SK-N-SH (cell line): Measurements from ENCODE around the gene GALNT18. TPM values are rescaled to one million over a fixed set of nuclear protein-coding genes. Genes with fewer than 3 reads are reported as not detected.

ENCODE experiments used
- CTCF ChIA-PET: fragments of 300-600, 350-600 bp; formaldehyde crosslinking; extraction: SDS; loops from one replicate; lab custom pipeline; 2021; lab: Yijun Ruan, JAX
- POLR2A ChIA-PET: fragments of 350-600 bp; sonication (Branson Sonifier 250); formaldehyde crosslinking; extraction: SDS; loops from one replicate; lab custom pipeline; 2020; ENCODE audit warnings: antibody characterized with exemption, inconsistent platforms; lab: Yijun Ruan, JAX
- DNase-seq: peaks from one replicate; pipeline ENCODE4 v3.0.0; 2012
- H2AFZ ChIP-seq: fragments of 200-600 bp; sonication (generic); 2 replicates; pipeline ENCODE4 v1.8.1; 2016; ENCODE audit warnings: antibody characterized with exemption, mild to moderate bottlenecking, low read depth
- H3F3A ChIP-seq: fragments of 200-600 bp; sonication (generic); replicated peaks from 2 replicates; pipeline ENCODE3; 2016; ENCODE audit warnings: antibody characterized with exemption, mild to moderate bottlenecking; ENCODE audit not compliant: insufficient read depth
- H3K27ac ChIP-seq, 2 experiments: fragments of 200-500 bp in 1 of 2; fragments of 200-600 bp in 1 of 2; sonication (Bioruptor generic) in 1 of 2; sonication (generic), shearing (Covaris generic) in 1 of 2; 2 replicates each; pipeline versions ENCODE4 v1.5.1 to v1.6.1; 2014 to 2016; ENCODE audit warnings: low read depth in 2 of 2, inconsistent platforms in 1 of 2, low read length in 1 of 2, mild to moderate bottlenecking in 1 of 2, mixed read lengths in 1 of 2
- H3K27me3 ChIP-seq: fragments of 200-600 bp; sonication (generic), shearing (Covaris generic); 2 replicates; pipeline ENCODE4 v1.6.1; 2016; ENCODE audit warnings: mixed run types; ENCODE audit not compliant: insufficient read depth
- H3K36me3 ChIP-seq, 2 experiments: fragments of 200-500 bp in 1 of 2; fragments of 200-600 bp in 1 of 2; sonication (Bioruptor generic) in 1 of 2; sonication (generic) in 1 of 2; replicated peaks in 1 of 2; 2 replicates each; pipeline versions ENCODE3 to v1.5.1; 2014 to 2016; ENCODE audit warnings: low read length in 1 of 2, mild to moderate bottlenecking in 1 of 2; ENCODE audit not compliant: insufficient read depth in 2 of 2, control insufficient read depth in 1 of 2
- H3K4me1 ChIP-seq, 2 experiments: fragments of 200-500 bp in 1 of 2; fragments of 200-600 bp in 1 of 2; sonication (Bioruptor generic) in 1 of 2; sonication (generic), shearing (Covaris generic) in 1 of 2; 2 replicates each; pipeline versions ENCODE4 v1.5.1 to v1.6.1; 2014 to 2016; ENCODE audit warnings: low read depth in 1 of 2, low read length in 1 of 2, mixed run types in 1 of 2; ENCODE audit not compliant: insufficient read depth in 2 of 2, control insufficient read depth in 1 of 2
- H3K4me2 ChIP-seq: fragments of 200-600 bp; sonication (generic), shearing (Covaris generic); 2 replicates; pipeline ENCODE4 v1.6.1; 2017; ENCODE audit warnings: mixed run types
- H3K4me3 ChIP-seq, 2 experiments: fragments of 200-500 bp in 1 of 2; fragments of 200-600 bp in 1 of 2; sonication (Bioruptor generic) in 1 of 2; sonication (generic), shearing (Covaris generic) in 1 of 2; 2 replicates each; pipeline versions ENCODE4 v1.5.1 to v1.8.1; 2014 to 2016; ENCODE audit warnings: low read depth in 2 of 2, inconsistent platforms in 1 of 2, low read length in 1 of 2, mild to moderate bottlenecking in 1 of 2, mixed read lengths in 1 of 2, moderate library complexity in 1 of 2
- H3K79me2 ChIP-seq: fragments of 200-600 bp; sonication (generic); 2 replicates; pipeline ENCODE4 v1.8.1; 2017; ENCODE audit warnings: mild to moderate bottlenecking; ENCODE audit not compliant: insufficient read depth
- H3K9ac ChIP-seq: fragments of 200-600 bp; sonication (generic); 2 replicates; pipeline ENCODE4 v1.6.1; 2017; ENCODE audit warnings: mixed run types
- H3K9me2 ChIP-seq: fragments of 200-600 bp; sonication (generic); 2 replicates; pipeline ENCODE4 v1.6.1; 2017; ENCODE audit warnings: mixed run types
- H3K9me3 ChIP-seq: fragments of 200-600 bp; sonication (generic); 2 replicates; pipeline ENCODE4 v1.6.1; 2017; ENCODE audit warnings: mixed run types, mild to moderate bottlenecking, moderate library complexity
- H4K20me1 ChIP-seq: fragments of 200-600 bp; sonication (generic); 2 replicates; pipeline ENCODE4 v1.6.1; 2017; ENCODE audit warnings: mild to moderate bottlenecking, mixed run types; ENCODE audit not compliant: insufficient read depth
- CHD2 ChIP-seq: fragments of 150-350 bp; IDR thresholded peaks from 2 replicates; pipeline ENCODE4 v1.6.1; 2018; ENCODE audit warnings: low read length; ENCODE audit not compliant: partially characterized antibody
- EP300 ChIP-seq, 2 experiments: IDR thresholded peaks; 2 replicates each; pipeline versions ENCODE4 v1.4.0 to v1.6.1; 2012; ENCODE audit warnings: borderline replicate concordance in 1 of 2, low read depth in 1 of 2, low read length in 1 of 2
- FOSL2 ChIP-seq: IDR thresholded peaks from 2 replicates; pipeline ENCODE4 v1.4.0; 2012; ENCODE audit warnings: low read depth, mild to moderate bottlenecking, moderate library complexity, borderline replicate concordance
- FOXJ3 ChIP-seq: sonication (generic); formaldehyde crosslinking; IDR thresholded peaks from 2 replicates; pipeline ENCODE4 v1.5.1; 2020; ENCODE audit warnings: mild to moderate bottlenecking, missing genetic modification reagents
- FOXM1 ChIP-seq: IDR thresholded peaks from 2 replicates; pipeline ENCODE4 v1.4.0; 2012; ENCODE audit warnings: low read depth, mild to moderate bottlenecking
- GABPA ChIP-seq: IDR thresholded peaks from 2 replicates; pipeline ENCODE4 v1.4.0; 2012; ENCODE audit warnings: low read depth, mild to moderate bottlenecking
- GATA2 ChIP-seq: sonication (generic); formaldehyde crosslinking; IDR thresholded peaks from 2 replicates; pipeline ENCODE4 v1.5.0; 2020; ENCODE audit warnings: mild to moderate bottlenecking, missing genetic modification reagents
- MXI1 ChIP-seq: IDR thresholded peaks from 2 replicates; pipeline ENCODE4 v1.6.1; 2012; ENCODE audit warnings: mild to moderate bottlenecking, low read depth, low read length, improper control_type of control experiment
- NRF1 ChIP-seq: IDR thresholded peaks from 2 replicates; pipeline ENCODE4 v1.6.1; 2012; ENCODE audit warnings: low read depth, mild to moderate bottlenecking, low read length
- POLR2AphosphoS5 ChIP-seq: IDR thresholded peaks from 2 replicates; pipeline ENCODE4 v1.6.1; 2012; ENCODE audit warnings: low read depth, low read length
- RAD21 ChIP-seq: IDR thresholded peaks from 2 replicates; pipeline ENCODE4 v1.6.1; 2012; ENCODE audit warnings: mild to moderate bottlenecking, low read length
- RCOR1 ChIP-seq: fragments of 150-350 bp; IDR thresholded peaks from 2 replicates; pipeline ENCODE4 v1.6.1; 2017; ENCODE audit warnings: antibody characterized with exemption, low read length
- RFX5 ChIP-seq: IDR thresholded peaks from 2 replicates; pipeline ENCODE4 v1.6.1; 2012; ENCODE audit warnings: mild to moderate bottlenecking, improper control_type of control experiment, low read length
- SIN3A ChIP-seq: IDR thresholded peaks from 2 replicates; pipeline ENCODE4 v1.6.1; 2012; ENCODE audit warnings: low read depth, mild to moderate bottlenecking, low read length, moderate library complexity, borderline replicate concordance
- SMC3 ChIP-seq: IDR thresholded peaks from 2 replicates; pipeline ENCODE4 v1.6.1; 2012; ENCODE audit warnings: low read depth, low read length, improper control_type of control experiment
- WGBS: methylation state at CpG from one replicate; pipeline ENCODE4 v1.1.6; 2017; ENCODE audit warnings: low lambda C conversion rate; 5-methylcytosine and 5-hydroxymethylcytosine counted together
- polyA plus RNA-seq, 3 experiments: library from polyadenylated mRNA; depleted of rRNA; stranded (reverse); fragments of >200 nt; gene quantifications; 2 replicates each; pipeline ENCODE4 v1.2.3, GENCODE V29; 2012
- TF ChIP-seq, protein P1 (sequence below): IDR thresholded peaks from 2 replicates; pipeline ENCODE4 v1.4.0; 2012; ENCODE audit warnings: low read depth, borderline replicate concordance
- TF ChIP-seq, protein P2 (sequence below): fragments of 150-350 bp; IDR thresholded peaks from 2 replicates; pipeline ENCODE4 v1.6.1; 2017; ENCODE audit warnings: antibody characterized with exemption, low read length, low read depth, borderline replicate concordance
- TF ChIP-seq, protein P3 (sequence below): IDR thresholded peaks from 2 replicates; pipeline ENCODE4 v1.4.0; 2012; ENCODE audit warnings: low read depth, borderline replicate concordance
- TF ChIP-seq, protein P4 (sequence below): IDR thresholded peaks from 2 replicates; pipeline ENCODE4 v1.4.0; 2012; ENCODE audit warnings: low read depth

Gene GALNT18
- polyA plus RNA-seq, 1 of the 3 experiments (the other 2 are of a cell fraction) = 0.64 TPM

DNA sequence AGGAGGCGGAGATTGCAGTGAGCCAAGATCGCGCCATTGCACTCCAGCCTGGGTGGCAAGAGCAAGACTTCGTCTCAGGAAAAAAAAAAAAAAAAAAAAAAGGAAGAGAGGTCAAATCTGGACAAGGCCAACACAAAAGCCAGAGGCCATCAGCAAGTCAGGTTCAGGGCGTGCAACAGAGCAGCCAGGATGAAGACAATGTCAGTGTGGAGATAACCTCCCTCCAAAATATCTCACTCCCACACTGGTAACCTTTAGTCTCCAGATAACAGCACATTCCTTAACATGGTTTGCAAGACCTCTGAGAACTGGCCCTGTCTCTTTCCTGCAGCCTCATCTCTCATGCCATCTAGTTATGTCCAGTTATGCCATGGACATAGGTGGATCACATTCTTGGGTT is 273.5 kb downstream of the GALNT18 start:
- Histone ChIP-seq H3K27me3 (no peaks in the 10 kb centered on the region), H2AFZ (no peak overlapping the region), H3K9me2 (no peaks in the 10 kb centered on the region), H3K79me2 (no peaks in the 10 kb centered on the region), H3K27ac (no peak overlapping the region), H3K4me1 (peaks cover 0 to 3% of the 10 kb centered on the region in 2 experiments; a peak in 1 of 4 replicates), H3K4me2 (no peak overlapping the region), H3F3A (no peaks in the 10 kb centered on the region), H3K36me3 (no peaks in the 10 kb centered on the region), H3K9me3 (no peaks in the 10 kb centered on the region), H3K4me3 (no peak overlapping the region), H4K20me1 (no peaks in the 10 kb centered on the region), H3K9ac (no peak overlapping the region)
- POLR2A ChIA-PET = no interaction called here
- 76% methylated on average over 5 of the region's 5 CpGs for WGBS
- CTCF ChIA-PET = no interaction called here
- TF ChIP-seq EP300 (IDR thresholded peaks at IDR 0.05; ENCODE audit: borderline replicate concordance in 1 of 2, low read depth in 1 of 2, low read length in 1 of 2) = no peak
- TF ChIP-seq, protein P1, sequence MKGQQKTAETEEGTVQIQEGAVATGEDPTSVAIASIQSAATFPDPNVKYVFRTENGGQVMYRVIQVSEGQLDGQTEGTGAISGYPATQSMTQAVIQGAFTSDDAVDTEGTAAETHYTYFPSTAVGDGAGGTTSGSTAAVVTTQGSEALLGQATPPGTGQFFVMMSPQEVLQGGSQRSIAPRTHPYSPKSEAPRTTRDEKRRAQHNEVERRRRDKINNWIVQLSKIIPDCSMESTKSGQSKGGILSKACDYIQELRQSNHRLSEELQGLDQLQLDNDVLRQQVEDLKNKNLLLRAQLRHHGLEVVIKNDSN = no peak
- TF ChIP-seq, protein P2, sequence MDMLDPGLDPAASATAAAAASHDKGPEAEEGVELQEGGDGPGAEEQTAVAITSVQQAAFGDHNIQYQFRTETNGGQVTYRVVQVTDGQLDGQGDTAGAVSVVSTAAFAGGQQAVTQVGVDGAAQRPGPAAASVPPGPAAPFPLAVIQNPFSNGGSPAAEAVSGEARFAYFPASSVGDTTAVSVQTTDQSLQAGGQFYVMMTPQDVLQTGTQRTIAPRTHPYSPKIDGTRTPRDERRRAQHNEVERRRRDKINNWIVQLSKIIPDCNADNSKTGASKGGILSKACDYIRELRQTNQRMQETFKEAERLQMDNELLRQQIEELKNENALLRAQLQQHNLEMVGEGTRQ = no peak
- TF ChIP-seq RCOR1 = no peak
- TF ChIP-seq CHD2 = no peak
- TF ChIP-seq FOXM1 = no peak
- no peak for TF ChIP-seq FOSL2
- TF ChIP-seq, protein P3, sequence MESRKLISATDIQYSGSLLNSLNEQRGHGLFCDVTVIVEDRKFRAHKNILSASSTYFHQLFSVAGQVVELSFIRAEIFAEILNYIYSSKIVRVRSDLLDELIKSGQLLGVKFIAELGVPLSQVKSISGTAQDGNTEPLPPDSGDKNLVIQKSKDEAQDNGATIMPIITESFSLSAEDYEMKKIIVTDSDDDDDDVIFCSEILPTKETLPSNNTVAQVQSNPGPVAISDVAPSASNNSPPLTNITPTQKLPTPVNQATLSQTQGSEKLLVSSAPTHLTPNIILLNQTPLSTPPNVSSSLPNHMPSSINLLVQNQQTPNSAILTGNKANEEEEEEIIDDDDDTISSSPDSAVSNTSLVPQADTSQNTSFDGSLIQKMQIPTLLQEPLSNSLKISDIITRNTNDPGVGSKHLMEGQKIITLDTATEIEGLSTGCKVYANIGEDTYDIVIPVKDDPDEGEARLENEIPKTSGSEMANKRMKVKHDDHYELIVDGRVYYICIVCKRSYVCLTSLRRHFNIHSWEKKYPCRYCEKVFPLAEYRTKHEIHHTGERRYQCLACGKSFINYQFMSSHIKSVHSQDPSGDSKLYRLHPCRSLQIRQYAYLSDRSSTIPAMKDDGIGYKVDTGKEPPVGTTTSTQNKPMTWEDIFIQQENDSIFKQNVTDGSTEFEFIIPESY = no peak
- TF ChIP-seq GATA2 (CRISPR knock-in tag) = no peak
- no peak for TF ChIP-seq GABPA
- no peak for TF ChIP-seq SMC3
- TF ChIP-seq FOXJ3 (CRISPR knock-in tag) = no peak
- no peak for TF ChIP-seq RAD21
- no peak for TF ChIP-seq SIN3A
- DNase-seq = no peak

DNA sequence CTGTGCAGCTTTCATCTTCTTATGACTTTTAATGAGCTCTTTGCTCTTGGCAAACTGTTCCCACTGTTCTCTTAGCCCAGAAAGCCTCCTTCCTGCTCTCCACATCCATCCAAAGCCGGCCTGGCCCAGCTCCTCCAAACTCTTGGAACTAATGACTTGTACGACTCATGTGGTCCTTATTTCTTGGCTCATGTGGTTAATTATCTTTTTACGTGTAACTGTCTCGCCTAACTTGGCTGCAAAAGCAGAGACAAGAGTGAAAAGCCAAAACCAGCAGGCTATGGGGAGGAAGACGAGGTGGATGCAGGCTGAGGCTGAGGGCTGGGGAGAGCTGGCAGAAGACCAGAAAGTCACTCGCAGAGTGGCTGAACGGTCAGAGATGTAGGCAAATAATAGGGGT is 274.2 kb downstream of the GALNT18 start:
- POLR2A ChIA-PET = no interaction called here

More for the DNA sequence above, 274.2 kb downstream of the GALNT18 start:
- Histone ChIP-seq H2AFZ (no peak overlapping the region), H3K9me3 (no peaks in the 10 kb centered on the region), H3K4me3 (no peak overlapping the region), H3K9me2 (no peaks in the 10 kb centered on the region), H3K27ac (no peak overlapping the region), H3K4me1 (peaks cover 0 to 3% of the 10 kb centered on the region in 2 experiments; a peak in 1 of 4 replicates), H4K20me1 (no peaks in the 10 kb centered on the region), H3K36me3 (no peaks in the 10 kb centered on the region), H3K4me2 (no peak overlapping the region), H3K79me2 (no peaks in the 10 kb centered on the region), H3K27me3 (no peaks in the 10 kb centered on the region), H3F3A (no peaks in the 10 kb centered on the region), H3K9ac (no peak overlapping the region)
- CTCF ChIA-PET = interaction anchor here (1.1 to 1.3 kb wide), 2 partner anchors 25 to 59 kb away, joined by 3 read pairs; no protein-coding TSS in a partner anchor
- 58% methylated on average over 7 of the region's 7 CpGs for WGBS
- TF ChIP-seq CHD2 = no peak
- no peak for TF ChIP-seq POLR2AphosphoS5
- TF ChIP-seq, protein P4, sequence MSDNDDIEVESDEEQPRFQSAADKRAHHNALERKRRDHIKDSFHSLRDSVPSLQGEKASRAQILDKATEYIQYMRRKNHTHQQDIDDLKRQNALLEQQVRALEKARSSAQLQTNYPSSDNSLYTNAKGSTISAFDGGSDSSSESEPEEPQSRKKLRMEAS = no peak
- no peak for TF ChIP-seq RFX5
- no peak for TF ChIP-seq MXI1
- TF ChIP-seq NRF1 = no peak
- no peak for TF ChIP-seq SMC3
- no peak for TF ChIP-seq SIN3A
- no peak for DNase-seq
